Gastrocnemius medialis (tissue), 4 donors: ENCODE data around the gene SLC38A9.

Source experiments
- CTCF ChIP-seq, 5 experiments: fragments of 450-650 bp in 3 of 5; fragments of 200-600 bp in 2 of 5; sonication (generic) in 2 of 5; IDR thresholded peaks in 4 of 5; conservative IDR thresholded peaks in 1 of 5; 1 replicate in 4 of 5; 2 replicates in 1 of 5; pipeline ENCODE4 v1.5.1; 2016 to 2019; ENCODE audit warnings: antibody characterized with exemption in 5 of 5, mild to moderate bottlenecking in 3 of 5, moderate library complexity in 3 of 5
- POLR2A ChIP-seq, 2 donors: fragments of 450-650 bp; IDR thresholded peaks; one replicate each; pipeline ENCODE4 v1.6.1; 2017; ENCODE audit warnings: antibody characterized with exemption in 2 of 2, mild to moderate bottlenecking in 2 of 2, moderate library complexity in 2 of 2

GRCh38 chr5:55582256-55582655 lies 129.9 kb downstream of the SLC38A9 start:
- TF ChIP-seq CTCF (IDR thresholded peaks at IDR 0.05 in 4 of 5, conservative IDR thresholded peaks at IDR 0.05 in 1 of 5) (no peak), POLR2A (IDR thresholded peaks at IDR 0.05) (no peak)
